ENCODE measurements around the gene SEMA5A. TPM values are rescaled to one million over a fixed set of nuclear protein-coding genes. Genes with fewer than 3 reads are reported as not detected.

Gene SEMA5A
- polyA plus RNA-seq, 3 donors: not detected

GRCh38 chr5:9324348-9325077 is 221.4 kb downstream of the SEMA5A start:
- H3K4me1 Mint-ChIP-seq: no peaks in the 10 kb centered on the region

GRCh38 chr5:9320652-9321051 is 225.2 kb downstream of the SEMA5A start:
- Histone ChIP-seq H3K4me2 (replicated peaks; ENCODE audit: extremely low read depth, low read length, poor library complexity, severe bottlenecking) (no peak overlapping the region), H2AFZ (ENCODE audit: insufficient read depth, low read depth, low read length, poor library complexity, severe bottlenecking) (no peak overlapping the region), H3K36me3 (replicated peaks in 1 of 2; ENCODE audit: control insufficient read depth in 1 of 2, insufficient read depth in 2 of 2, low read length in 2 of 2) (no peaks in the 10 kb centered on the region), H3K9ac (ENCODE audit: insufficient read depth, low read length, poor library complexity, severe bottlenecking) (no peak overlapping the region), H3K4me3 (replicated peaks in 1 of 3; ENCODE audit: low read depth in 2 of 3, low read length in 3 of 3) (no peak overlapping the region), H3K27ac (ENCODE audit: low read depth in 1 of 2, low read length in 2 of 2) (no peak overlapping the region), H3K79me2 (ENCODE audit: insufficient read depth, low read length) (no peaks in the 10 kb centered on the region), H4K20me1 (ENCODE audit: insufficient read depth, low read length) (no peaks in the 10 kb centered on the region), H3K4me1 (ENCODE audit: control insufficient read depth in 1 of 2, insufficient read depth in 2 of 2, low read length in 2 of 2) (no peaks in the 10 kb centered on the region), H3K27me3 (ENCODE audit: control insufficient read depth in 2 of 2, insufficient read depth in 2 of 2, low read length in 2 of 2) (no peaks in the 10 kb centered on the region), H3K9me3 (replicated peaks in 1 of 2; ENCODE audit: control insufficient read depth in 1 of 2, insufficient read depth in 1 of 2, low read length in 2 of 2) (peaks cover 0 to 12% of the 10 kb centered on the region in 2 donors)
- Mint-ChIP-seq H3K4me1 (no peaks in the 10 kb centered on the region), H3K4me3 (no peak overlapping the region), H3K27ac (no peak overlapping the region), H3K9me3 (peaks cover 0 to 8% (median 6%) of the 10 kb centered on the region in 7 donors), H3K36me3 (no peaks in the 10 kb centered on the region), H3K27me3 (ENCODE audit: low read depth in 3 of 3) (no peaks in the 10 kb centered on the region)
- intact Hi-C loops (cut with micrococcal nuclease): no loop called here
- no CpG with 5 or more reads among the region's 3 CpGs for WGBS (ENCODE audit: insufficient coverage)
- DNase-seq: no peak
- TF ChIP-seq CTCF (IDR thresholded peaks at IDR 0.05): no peak

More at GRCh38 chr5:9324348-9325077, 221.4 kb downstream of the SEMA5A start:
- H3K4me3 ChIP-seq (replicated peaks in 1 of 3; ENCODE audit: low read depth in 2 of 3, low read length in 3 of 3): no peak overlapping the region
- no peaks in the 10 kb centered on the region for H3K36me3 Mint-ChIP-seq
- peaks cover 0 to 13% (median 5%) of the 10 kb centered on the region in 7 donors for H3K9me3 Mint-ChIP-seq
- H3K4me1 ChIP-seq (ENCODE audit: control insufficient read depth in 1 of 2, insufficient read depth in 2 of 2, low read length in 2 of 2): no peaks in the 10 kb centered on the region
- H3K27me3 ChIP-seq (ENCODE audit: control insufficient read depth in 2 of 2, insufficient read depth in 2 of 2, low read length in 2 of 2): no peaks in the 10 kb centered on the region
- DNase-seq: no peak
- no peaks in the 10 kb centered on the region for H3K79me2 ChIP-seq (ENCODE audit: insufficient read depth, low read length)
- H3K9me3 ChIP-seq (replicated peaks in 1 of 2; ENCODE audit: control insufficient read depth in 1 of 2, insufficient read depth in 1 of 2, low read length in 2 of 2): peaks cover 0 to 16% of the 10 kb centered on the region in 2 donors
- WGBS (ENCODE audit: insufficient coverage): no CpG with 5 or more reads among the region's 2 CpGs
- H2AFZ ChIP-seq (ENCODE audit: insufficient read depth, low read depth, low read length, poor library complexity, severe bottlenecking): no peak overlapping the region
- no peak overlapping the region for H3K9ac ChIP-seq (ENCODE audit: insufficient read depth, low read length, poor library complexity, severe bottlenecking)
- no peak for TF ChIP-seq CTCF (IDR thresholded peaks at IDR 0.05)
- H3K27ac Mint-ChIP-seq: no peak overlapping the region
- no peak overlapping the region for H3K4me2 ChIP-seq (replicated peaks; ENCODE audit: extremely low read depth, low read length, poor library complexity, severe bottlenecking)
- intact Hi-C loops (cut with micrococcal nuclease): no loop called here
- H4K20me1 ChIP-seq (ENCODE audit: insufficient read depth, low read length): no peaks in the 10 kb centered on the region
- H3K36me3 ChIP-seq (replicated peaks in 1 of 2; ENCODE audit: control insufficient read depth in 1 of 2, insufficient read depth in 2 of 2, low read length in 2 of 2): no peaks in the 10 kb centered on the region
- H3K27ac ChIP-seq (ENCODE audit: low read depth in 1 of 2, low read length in 2 of 2): no peak overlapping the region
- no peak overlapping the region for H3K4me3 Mint-ChIP-seq
- H3K27me3 Mint-ChIP-seq (ENCODE audit: low read depth in 3 of 3): no peaks in the 10 kb centered on the region
